ENCODE data around the gene EDN2.

Gene EDN2

GRCh38 chr1:41498391-41498790 is 13.9 kb upstream of the EDN2 start:
- DNase-seq (ENCODE audit: low read depth) = no peak

GRCh38 chr1:41497461-41498030 is 13.1 kb upstream of the EDN2 start:
- DNase-seq (ENCODE audit: low read depth) = no peak

- no peak for DNase-seq (ENCODE audit: low read depth)
Measured at GRCh38 chr1:41497056-41497440, 12.6 kb upstream of the EDN2 start.

- no peak for DNase-seq (ENCODE audit: low read depth)
Measured at GRCh38 chr1:41496080-41497055, 11.9 kb upstream of the EDN2 start.

GRCh38 chr1:41495210-41495948 is 10.9 kb upstream of the EDN2 start:
- DNase-seq (ENCODE audit: low read depth) = no peak

- DNase-seq (ENCODE audit: low read depth) = no peak
Measured at GRCh38 chr1:41494351-41495209, 10.1 kb upstream of the EDN2 start.

- no peak for DNase-seq (ENCODE audit: low read depth)
Measured at GRCh38 chr1:41493626-41494350, 9.3 kb upstream of the EDN2 start.

- DNase-seq (ENCODE audit: low read depth) = no peak
Measured at GRCh38 chr1:41493117-41493536, 8.6 kb upstream of the EDN2 start.

- no peak for DNase-seq (ENCODE audit: low read depth)
Measured at GRCh38 chr1:41492341-41492848, 7.9 kb upstream of the EDN2 start.

GRCh38 chr1:41490911-41491310 is 6.4 kb upstream of the EDN2 start:
- no peak for DNase-seq (ENCODE audit: low read depth)

GRCh38 chr1:41489561-41489960 is 5.1 kb upstream of the EDN2 start:
- DNase-seq (ENCODE audit: low read depth) = no peak

GRCh38 chr1:41488040-41488951 is 3.8 kb upstream of the EDN2 start:
- no peak for DNase-seq (ENCODE audit: low read depth)

GRCh38 chr1:41487126-41488039 is 2.9 kb upstream of the EDN2 start:
- DNase-seq (ENCODE audit: low read depth) = no peak

GRCh38 chr1:41486371-41487125 is 2.1 kb upstream of the EDN2 start:
- no peak for DNase-seq (ENCODE audit: low read depth)

GRCh38 chr1:41486053-41486370 is 1.5 kb upstream of the EDN2 start:
- DNase-seq (ENCODE audit: low read depth) = no peak

GRCh38 chr1:41485605-41486004 is 1.1 kb upstream of the EDN2 start:
- DNase-seq (ENCODE audit: low read depth) = no peak

- DNase-seq (ENCODE audit: low read depth) = no peak
Measured at GRCh38 chr1:41483960-41484401, 502 bp downstream of the EDN2 start.
